Inflammatory macrophage (primary cell): ENCODE measurements around the gene SRP19.
"Not testable (repeated sequence)": the region's sequence is repeated elsewhere in the genome, so short reads cannot be mapped to it uniquely, and the experiment has no call there.

Experiments used
- DNase-seq, 2 donors: peaks; one replicate each; pipeline ENCODE4 v3.0.0-alpha.2; 2020 to 2022
- total RNA-seq, 18 experiments: gene quantifications; one replicate each; lab custom pipeline; 2026; ENCODE audit warnings: mixed read lengths in 6 of 18, inconsistent platforms in 2 of 18; lab: John Stamatoyannopoulos, UW

SRP19 gene
- 6.6 to 14.1 (median 10.5) reads per million in 18 experiments for total RNA-seq

DNA sequence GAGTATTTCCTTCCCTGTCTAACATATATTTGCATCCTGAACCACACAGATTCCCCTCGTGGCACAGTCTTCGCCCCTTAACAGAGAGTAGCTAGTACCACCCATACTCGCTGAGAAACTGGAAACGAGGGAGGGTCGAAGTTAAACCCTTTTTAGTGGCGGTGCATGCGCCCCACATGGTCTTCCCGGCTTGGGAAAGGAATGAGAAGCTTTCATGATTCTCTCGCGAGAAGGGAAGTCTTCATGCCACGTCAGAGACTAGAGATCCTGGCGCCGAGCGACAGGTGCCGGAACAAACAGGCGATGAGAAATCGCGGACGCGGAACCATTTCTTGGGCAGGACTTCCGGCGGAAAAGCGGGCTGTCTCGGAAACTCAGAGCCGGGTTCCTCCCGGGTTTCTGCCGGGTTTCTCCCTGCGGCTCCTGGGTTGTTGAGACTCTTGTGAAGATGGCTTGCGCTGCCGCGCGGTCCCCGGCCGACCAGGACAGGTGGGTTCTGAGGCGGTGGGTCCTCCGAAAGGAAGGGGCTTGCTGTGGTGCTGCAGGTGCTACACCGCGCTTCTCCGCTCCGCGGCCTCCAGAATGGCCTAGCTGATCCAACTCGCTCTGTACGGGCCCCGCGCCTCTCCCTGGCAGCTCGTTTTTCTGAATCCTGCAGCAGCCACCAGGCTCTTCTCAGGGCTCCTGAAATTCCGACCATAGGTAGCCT is at the start of gene SRP19:
Gene SRP19 (plus strand): TSS at position 359 of the 709 bp plus-strand sequence. CDS start 90 bp downstream, at position 449.
- DNase-seq = peak; percentile 97 to 98

GRCh38 chr5:112812549-112812948 is 48.5 kb upstream of the SRP19 start:
- DNase-seq = no peak

GRCh38 chr5:112820246-112820645 is 40.8 kb upstream of the SRP19 start:
- no peak for DNase-seq

DNA sequence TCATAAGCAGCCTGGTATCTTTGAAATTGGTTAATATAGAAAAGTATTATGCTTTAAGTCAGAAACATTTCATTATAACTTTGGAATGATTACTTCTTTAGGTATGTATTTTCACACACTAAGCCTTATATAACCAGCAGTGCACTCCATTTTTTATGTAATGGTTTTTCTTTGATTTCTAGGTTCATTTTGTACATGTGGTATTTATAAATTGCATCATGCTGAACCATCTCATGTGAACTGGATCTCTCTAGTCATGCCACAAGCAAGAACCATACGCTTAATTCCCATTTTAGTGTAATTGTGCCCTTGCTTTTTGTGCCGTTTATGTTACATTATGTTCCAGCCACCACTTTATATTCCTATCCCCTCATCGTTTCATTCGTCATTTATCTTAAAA is 38.6 kb upstream of the SRP19 start:
- DNase-seq = no peak

- no peak for DNase-seq
These were observed 37.9 kb upstream of the SRP19 start for GRCh38 chr5:112823181-112823580.

DNA sequence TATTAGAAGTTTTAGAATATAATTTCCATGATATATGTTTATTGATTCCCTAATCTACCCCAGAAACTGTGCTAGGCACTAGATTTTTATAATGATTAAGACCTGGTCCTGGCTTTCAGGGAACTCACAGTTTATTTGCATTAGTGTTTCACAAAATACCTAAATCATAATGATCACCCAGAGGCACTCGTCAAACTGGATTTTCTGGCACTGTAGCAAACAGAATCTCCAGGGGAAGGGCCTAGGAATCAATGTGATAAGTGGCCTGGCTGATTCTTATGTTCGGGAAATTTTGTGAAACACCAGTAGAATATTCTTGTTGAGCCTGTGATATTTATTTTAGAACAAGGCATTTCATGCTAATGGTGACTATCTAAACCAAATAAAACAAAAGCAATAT is 37.4 kb upstream of the SRP19 start:
- DNase-seq = no peak

GRCh38 chr5:112824197-112824596 is 36.9 kb upstream of the SRP19 start:
- no peak for DNase-seq

DNA sequence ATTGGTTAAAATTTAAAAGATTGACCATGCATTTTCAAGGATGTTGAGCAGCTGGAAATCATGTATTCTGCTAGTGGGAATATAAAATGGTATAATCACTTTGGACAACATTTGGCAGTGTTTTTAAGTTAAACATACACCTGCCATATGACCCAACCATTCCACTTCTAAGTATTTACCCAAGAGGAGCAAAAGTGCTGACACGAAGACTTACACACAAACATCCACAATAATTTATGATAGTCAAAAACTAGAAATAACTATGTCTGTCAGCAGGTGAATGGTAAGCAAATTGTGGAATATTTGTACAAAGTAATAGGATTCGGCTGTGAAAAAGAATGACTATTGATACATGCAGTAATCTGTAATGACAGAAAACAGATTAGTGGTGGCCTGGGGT is 30.7 kb upstream of the SRP19 start:
- DNase-seq = no peak

GRCh38 chr5:112833971-112834370 is 27.1 kb upstream of the SRP19 start:
- no peak for DNase-seq

- no peak for DNase-seq
These were observed 16.6 kb upstream of the SRP19 start for GRCh38 chr5:112844489-112844888.

DNA sequence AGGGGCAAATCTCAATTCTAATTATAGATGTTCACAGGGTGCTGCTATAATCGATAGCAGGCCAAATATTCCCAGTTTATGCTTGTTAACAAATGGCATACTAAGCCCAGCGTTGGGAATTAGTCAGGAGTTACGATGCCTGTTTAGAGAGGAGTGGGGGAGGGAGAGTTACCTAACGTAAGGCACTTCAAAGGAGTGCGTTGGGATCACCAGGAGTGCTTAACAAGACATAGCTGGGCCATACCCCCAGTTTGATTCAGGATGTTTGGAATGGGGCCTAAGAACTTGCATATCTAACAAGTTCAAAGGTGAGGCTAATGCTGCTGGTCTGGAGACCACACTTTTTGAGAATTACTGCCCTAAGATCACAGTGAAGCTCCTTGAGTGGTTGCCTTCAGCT is 14.5 kb upstream of the SRP19 start:
- DNase-seq = no peak

GRCh38 chr5:112847306-112847705 is 13.8 kb upstream of the SRP19 start:
- no peak for DNase-seq

- peak; percentile 60 to 64 for DNase-seq
These were observed 12.8 kb upstream of the SRP19 start for GRCh38 chr5:112848116-112848811.

- no peak for DNase-seq
These were observed 11.2 kb upstream of the SRP19 start for GRCh38 chr5:112849912-112850311.

DNA sequence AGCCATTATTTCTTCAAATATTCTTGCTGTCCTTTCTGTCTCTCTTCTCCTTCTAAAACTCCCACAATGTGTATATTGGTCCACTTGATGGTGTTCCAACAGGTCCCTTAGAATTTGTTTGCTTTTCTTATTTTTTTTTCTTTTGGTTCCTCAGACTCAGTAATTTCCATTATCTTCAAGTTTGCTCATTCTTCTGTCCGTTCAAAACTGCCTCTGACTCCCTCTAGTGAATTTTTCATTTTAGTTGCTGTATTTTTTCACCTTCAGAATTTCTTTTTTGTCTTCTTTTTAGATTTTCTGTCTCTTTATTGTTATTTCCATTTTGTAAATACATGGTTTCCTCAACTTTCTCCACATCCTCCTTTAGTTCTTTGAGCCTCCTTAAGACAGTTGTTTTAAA is 6.4 kb upstream of the SRP19 start:
- no peak for DNase-seq

DNA sequence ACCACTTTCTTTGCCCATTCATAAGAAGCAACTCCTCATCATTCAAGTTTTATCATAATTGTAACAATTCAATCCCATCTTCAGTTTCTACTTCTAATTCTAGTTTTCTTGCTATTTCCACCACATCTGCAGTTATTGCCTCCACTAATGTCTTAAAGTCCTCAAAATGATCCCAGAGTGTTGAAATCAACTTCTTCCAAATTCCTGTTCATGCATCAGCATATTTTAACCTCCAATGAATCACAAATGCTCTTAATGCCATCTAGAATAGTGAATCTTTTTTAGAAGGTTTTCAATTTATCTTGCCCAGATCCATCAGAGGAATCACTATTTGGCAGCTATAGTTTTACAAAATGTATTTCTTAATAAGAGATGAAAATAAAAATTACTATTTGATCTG is 3.2 kb upstream of the SRP19 start:
- no peak for DNase-seq

DNA sequence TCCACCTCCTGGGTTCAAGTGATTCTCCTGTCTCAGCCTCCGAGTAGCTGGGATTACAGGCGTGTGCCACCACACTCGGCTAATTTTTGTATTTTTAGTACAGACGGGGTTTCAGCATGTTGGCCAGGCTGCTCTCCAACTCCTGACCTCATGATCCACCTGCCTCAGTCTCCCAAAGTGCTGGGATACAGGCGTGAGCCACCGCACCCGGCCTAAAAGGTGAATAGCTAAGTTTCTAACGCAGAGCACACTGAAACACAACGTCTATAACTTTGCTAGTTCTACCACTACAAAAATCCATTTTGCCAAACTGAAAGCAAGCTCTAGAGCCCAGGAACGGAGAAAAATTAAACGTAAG is 537 bp upstream of the SRP19 start:
- DNase-seq = not testable (repeated sequence)

- DNase-seq = no peak
These were observed 525 bp downstream of the SRP19 start for GRCh38 chr5:112861638-112861985.

DNA sequence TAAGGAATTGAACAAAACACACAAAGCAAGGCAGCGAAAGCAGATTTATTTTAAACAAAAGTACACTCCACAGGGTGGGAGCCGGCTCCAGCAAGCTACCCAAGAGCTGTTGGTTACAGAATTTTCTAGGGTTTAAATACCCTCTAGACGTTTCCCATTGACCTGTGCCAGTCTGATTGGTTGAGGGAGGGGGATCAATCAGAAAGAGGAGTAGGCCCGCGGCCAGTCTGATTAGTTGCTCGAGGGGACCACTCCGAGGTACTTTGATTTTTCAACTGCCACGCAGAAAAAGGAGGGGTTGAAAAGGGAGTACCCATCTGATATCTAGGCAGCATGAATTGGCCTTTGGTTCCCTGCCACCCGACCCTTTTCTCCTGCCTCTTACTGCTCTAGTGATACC is 998 bp downstream of the SRP19 start:
- no peak for DNase-seq

DNA sequence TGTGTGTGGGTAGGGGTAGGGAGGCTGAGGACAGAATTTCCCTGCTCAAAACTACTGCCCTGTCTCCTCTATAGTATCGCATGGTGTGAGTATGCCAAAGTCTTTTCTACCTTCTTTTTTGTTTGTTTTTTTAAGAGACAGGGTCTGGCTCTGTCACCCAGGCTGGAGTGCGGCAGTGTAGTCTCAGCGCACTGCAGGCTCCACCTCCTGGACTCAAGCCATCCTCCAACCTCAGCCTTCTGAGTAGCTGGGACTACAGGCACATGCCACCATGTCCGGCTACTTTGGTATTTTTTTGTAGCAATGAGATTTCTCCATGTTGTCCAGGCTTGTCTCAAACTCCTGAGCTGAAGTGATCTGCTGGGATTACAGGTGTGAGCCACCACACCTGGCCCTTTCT is 2.5 kb downstream of the SRP19 start:
- DNase-seq = no peak

- DNase-seq = no peak
These were observed 4.0 kb downstream of the SRP19 start for GRCh38 chr5:112865128-112865527.

- DNase-seq = no peak
These were observed 5.7 kb downstream of the SRP19 start for GRCh38 chr5:112866739-112867138.

GRCh38 chr5:112867411-112867810 is 6.3 kb downstream of the SRP19 start:
- no peak for DNase-seq

GRCh38 chr5:112869948-112870347 is 8.9 kb downstream of the SRP19 start:
- DNase-seq = no peak

- DNase-seq = peak in 1 of 2 donors; percentile 82
These were observed 9.9 kb downstream of the SRP19 start for GRCh38 chr5:112870966-112871365.
